H1 (cell line): ENCODE results near the gene EXOSC10. TPM values are rescaled to one million over a fixed set of nuclear protein-coding genes. Genes with fewer than 3 reads are reported as not detected.

Source experiments
- CTCF ChIA-PET: fragments of 300-600 bp; sonication (Branson Sonifier 250); formaldehyde crosslinking; loops from one replicate; lab custom pipeline; 2021; ENCODE audit not compliant: partially characterized antibody; lab: Charles Lee
- POLR2A ChIA-PET: fragments of 300-600 bp; sonication (Branson Sonifier 250); formaldehyde crosslinking; loops from one replicate; lab custom pipeline; 2021; ENCODE audit warnings: inconsistent platforms; ENCODE audit not compliant: partially characterized antibody; lab: Charles Lee
- DNase-seq, 2 experiments: peaks; one replicate each; pipeline versions ENCODE4 v3.0.0 to v3.0.0-alpha.2; 2010 to 2022; ENCODE audit warnings: low spot score in 2 of 2, low read depth in 1 of 2, mixed read lengths in 1 of 2
- FAIRE-seq: peaks from 2 replicates; lab custom pipeline; 2011; peaks lifted over from hg19 to GRCh38; lab: Jason Lieb, UNC
- H2AFZ ChIP-seq: 2 replicates; pipeline ENCODE4 v1.8.1; 2012; ENCODE audit warnings: low read length, inconsistent platforms
- H2AK5ac ChIP-seq: 2 replicates; pipeline ENCODE4 v1.6.1; 2013; ENCODE audit warnings: low read depth, low read length
- H2BK120ac ChIP-seq: replicated peaks from 2 replicates; pipeline ENCODE3; 2013; ENCODE audit warnings: low read depth, low read length, inconsistent platforms
- H2BK12ac ChIP-seq: 2 replicates; pipeline ENCODE4 v1.6.1; 2013; ENCODE audit warnings: low read depth, low read length
- H2BK15ac ChIP-seq: 2 replicates; pipeline ENCODE4 v1.6.1; 2013; ENCODE audit warnings: low read length
- H2BK20ac ChIP-seq: 2 replicates; pipeline ENCODE4 v1.6.1; 2013; ENCODE audit warnings: low read length
- H2BK5ac ChIP-seq: 2 replicates; pipeline ENCODE4 v1.6.1; 2013; ENCODE audit warnings: low read depth, low read length
- H3K14ac ChIP-seq: 2 replicates; pipeline ENCODE4 v1.6.1; 2013; ENCODE audit warnings: inconsistent platforms; ENCODE audit not compliant: insufficient read length
- H3K18ac ChIP-seq: 2 replicates; pipeline ENCODE4 v1.6.1; 2013; ENCODE audit warnings: low read length; ENCODE audit errors: extremely low read depth
- H3K23ac ChIP-seq: 2 replicates; pipeline ENCODE4 v1.6.1; 2013; ENCODE audit warnings: inconsistent platforms; ENCODE audit not compliant: insufficient read length
- H3K23me2 ChIP-seq: 2 replicates; pipeline ENCODE4 v1.6.1; 2013; ENCODE audit warnings: low read depth, low read length
- H3K27ac ChIP-seq: 2 replicates; pipeline ENCODE4 v1.6.1; 2011; ENCODE audit warnings: low read depth, low read length, inconsistent platforms
- H3K27me3 ChIP-seq, 4 experiments: replicated peaks in 1 of 4; 1 replicate in 1 of 4; 2 replicates in 3 of 4; pipeline versions ENCODE4 v1.6.1 to v1.8.1; 2011 to 2013; ENCODE audit warnings: low read length in 3 of 4, mild to moderate bottlenecking in 3 of 4, inconsistent platforms in 2 of 4, mixed read lengths in 2 of 4, moderate library complexity in 1 of 4; ENCODE audit not compliant: control insufficient read depth in 3 of 4, insufficient read depth in 3 of 4; ENCODE audit errors: extremely low read depth in 1 of 4
- H3K36me3 ChIP-seq, 4 experiments: 2 replicates each; pipeline versions ENCODE4 v1.6.1 to v1.8.1; 2011 to 2013; ENCODE audit warnings: mild to moderate bottlenecking in 4 of 4, low read length in 3 of 4, moderate library complexity in 2 of 4, control low read depth in 1 of 4, inconsistent platforms in 1 of 4; ENCODE audit not compliant: insufficient read depth in 4 of 4, control insufficient read depth in 2 of 4
- H3K4ac ChIP-seq: replicated peaks from 2 replicates; pipeline ENCODE3; 2013; ENCODE audit warnings: low read length, low read depth, mixed read lengths, inconsistent platforms; ENCODE audit not compliant: insufficient read length
- H3K4me1 ChIP-seq, 4 experiments: replicated peaks in 1 of 4; 1 replicate in 1 of 4; 2 replicates in 3 of 4; pipeline versions ENCODE4 v1.6.1 to v1.8.1; 2011 to 2013; ENCODE audit warnings: low read length in 3 of 4, inconsistent platforms in 2 of 4, mixed read lengths in 1 of 4; ENCODE audit not compliant: insufficient read depth in 4 of 4, control insufficient read depth in 3 of 4
- H3K4me2 ChIP-seq, 2 experiments: 2 replicates each; pipeline versions ENCODE4 v1.6.1 to v1.8.1; 2011 to 2013; ENCODE audit warnings: low read depth in 2 of 2, low read length in 2 of 2, control low read depth in 1 of 2, inconsistent platforms in 1 of 2, mild to moderate bottlenecking in 1 of 2; ENCODE audit not compliant: insufficient read depth in 1 of 2
- H3K4me3 ChIP-seq, 4 experiments: fragments of 200-600, 300-600 bp in 1 of 4; sonication (generic), shearing (Covaris generic), sonication (Bioruptor Twin) in 1 of 4; 2 replicates each; pipeline versions ENCODE4 v1.5.1 to v1.8.1; 2011 to 2016; ENCODE audit warnings: low read length in 4 of 4, low read depth in 3 of 4, control low read depth in 2 of 4, inconsistent platforms in 2 of 4, mild to moderate bottlenecking in 2 of 4, mixed read lengths in 1 of 4, moderate library complexity in 1 of 4; ENCODE audit not compliant: insufficient read depth in 2 of 4; ENCODE audit errors: extremely low read depth in 1 of 4
- H3K56ac ChIP-seq: replicated peaks from 2 replicates; pipeline ENCODE3; 2013; ENCODE audit warnings: low read depth, mild to moderate bottlenecking, mixed read lengths, low read length, inconsistent platforms; ENCODE audit not compliant: insufficient read length
- H3K79me1 ChIP-seq: 2 replicates; pipeline ENCODE4 v1.6.1; 2013; ENCODE audit warnings: low read depth, low read length, control low read depth
- H3K79me2 ChIP-seq, 2 experiments: 2 replicates each; pipeline versions ENCODE4 v1.6.1 to v1.8.1; 2012 to 2013; ENCODE audit warnings: low read length in 2 of 2, mild to moderate bottlenecking in 2 of 2, inconsistent platforms in 1 of 2; ENCODE audit not compliant: insufficient read depth in 2 of 2, control insufficient read depth in 1 of 2
- H3K9ac ChIP-seq, 4 experiments: replicated peaks in 1 of 4; 1 replicate in 1 of 4; 2 replicates in 3 of 4; pipeline versions ENCODE4 v1.6.1 to v1.8.1; 2011 to 2013; ENCODE audit warnings: low read depth in 3 of 4, low read length in 3 of 4, control low read depth in 2 of 4, mild to moderate bottlenecking in 2 of 4, moderate library complexity in 2 of 4, inconsistent platforms in 1 of 4; ENCODE audit errors: extremely low read depth in 1 of 4
- H3K9me3 ChIP-seq, 2 experiments: 2 replicates each; pipeline versions ENCODE4 v1.6.1 to v1.8.1; 2012 to 2013; ENCODE audit warnings: mild to moderate bottlenecking in 2 of 2, moderate library complexity in 2 of 2, control low read depth in 1 of 2, inconsistent platforms in 1 of 2, low read depth in 1 of 2, low read length in 1 of 2, mixed read lengths in 1 of 2; ENCODE audit not compliant: insufficient read depth in 2 of 2
- H4K20me1 ChIP-seq, 2 experiments: replicated peaks in 1 of 2; 2 replicates each; pipeline versions ENCODE3 to v1.8.1; 2011 to 2013; ENCODE audit warnings: inconsistent platforms in 2 of 2, low read length in 2 of 2, mild to moderate bottlenecking in 1 of 2; ENCODE audit not compliant: insufficient read depth in 2 of 2, control insufficient read depth in 1 of 2
- H4K5ac ChIP-seq: 2 replicates; pipeline ENCODE4 v1.6.1; 2013; ENCODE audit warnings: low read length, low read depth, mixed read lengths, inconsistent platforms; ENCODE audit not compliant: insufficient read length
- H4K8ac ChIP-seq: 2 replicates; pipeline ENCODE4 v1.8.0; 2013; ENCODE audit warnings: mild to moderate bottlenecking, moderate library complexity, low read length, inconsistent platforms; ENCODE audit not compliant: insufficient read depth; ENCODE audit errors: extremely low read depth
- H4K91ac ChIP-seq: replicated peaks from 2 replicates; pipeline ENCODE3; 2013; ENCODE audit warnings: low read length, mixed read lengths, inconsistent platforms; ENCODE audit not compliant: insufficient read length
- BACH1 ChIP-seq: IDR thresholded peaks from 2 replicates; pipeline ENCODE4 v1.6.1; 2012; ENCODE audit warnings: low read length, improper control_type of control experiment
- CBX5 ChIP-seq: fragments of 300-800, 300-1000 bp; sonication (generic); IDR thresholded peaks from 2 replicates; pipeline ENCODE4 v1.7.1; 2016; ENCODE audit warnings: antibody characterized with exemption, low read length, low read depth
- CEBPB ChIP-seq: IDR thresholded peaks from 2 replicates; pipeline ENCODE4 v1.6.1; 2012; ENCODE audit warnings: low read depth, low read length
- EGR1 ChIP-seq: IDR thresholded peaks from 2 replicates; pipeline ENCODE4 v1.6.1; 2011; ENCODE audit warnings: low read depth, low read length, borderline replicate concordance
- JUN ChIP-seq: IDR thresholded peaks from 2 replicates; pipeline ENCODE4 v1.6.1; 2011; ENCODE audit warnings: low read depth, mild to moderate bottlenecking, improper control_type of control experiment, low read length
- KDM1A ChIP-seq: fragments of 200-600, 300-600 bp; sonication (generic); IDR thresholded peaks from 2 replicates; pipeline ENCODE4 v1.7.1; 2016; ENCODE audit warnings: mild to moderate bottlenecking, low read length, borderline replicate concordance
- NANOG ChIP-seq: IDR thresholded peaks from 2 replicates; pipeline ENCODE4 v1.6.1; 2011; ENCODE audit warnings: low read length, low read depth, mild to moderate bottlenecking, inconsistent platforms; ENCODE audit not compliant: insufficient read depth, poor library complexity, severe bottlenecking
- PHF8 ChIP-seq: fragments of 200-600 bp; sonication (generic); conservative IDR thresholded peaks from 2 replicates; pipeline ENCODE4 v1.7.1; 2012; ENCODE audit warnings: low read depth, mild to moderate bottlenecking, inconsistent platforms, low read length, moderate library complexity
- RXRA ChIP-seq: IDR thresholded peaks from 2 replicates; pipeline ENCODE4 v1.6.1; 2011; ENCODE audit warnings: low read depth, mild to moderate bottlenecking, low read length, moderate library complexity; ENCODE audit not compliant: insufficient read depth
- SIN3A ChIP-seq, 2 experiments: IDR thresholded peaks in 1 of 2; conservative IDR thresholded peaks in 1 of 2; 2 replicates each; pipeline ENCODE4 v1.6.1; 2011 to 2012; ENCODE audit warnings: low read length in 2 of 2, improper control_type of control experiment in 1 of 2, low read depth in 1 of 2, mild to moderate bottlenecking in 1 of 2
- SIRT6 ChIP-seq: IDR thresholded peaks from one replicate; pipeline ENCODE4 v1.7.1; 2012; ENCODE audit warnings: low read length, inconsistent platforms
- SIX5 ChIP-seq: IDR thresholded peaks from 2 replicates; pipeline ENCODE4 v1.6.1; 2011; ENCODE audit warnings: mild to moderate bottlenecking, low read depth, low read length
- SP4 ChIP-seq: IDR thresholded peaks from 2 replicates; pipeline ENCODE4 v1.6.1; 2012; ENCODE audit warnings: low read length, inconsistent platforms
- SUZ12 ChIP-seq: fragments of 200-600 bp; sonication (generic); IDR thresholded peaks from 2 replicates; pipeline ENCODE4 v1.6.1; 2012; ENCODE audit warnings: mild to moderate bottlenecking, inconsistent platforms, low read length, moderate library complexity, mixed read lengths
- WGBS, 2 experiments: shearing (Covaris generic) in 1 of 2; methylation state at CpG; one replicate each; pipeline versions ENCODE4 v1.1.6 to v1.1.7; 2013 to 2015; ENCODE audit warnings: low lambda C conversion rate in 2 of 2, mixed read lengths in 2 of 2, inconsistent platforms in 1 of 2, low coverage in 1 of 2, missing lambda C conversion rate in 1 of 2; ENCODE audit not compliant: insufficient replicate concordance in 2 of 2, insufficient coverage in 1 of 2, insufficient read length in 1 of 2; ENCODE audit errors: extremely low coverage in 1 of 2, missing lambda C conversion rate in 1 of 2; 5-methylcytosine and 5-hydroxymethylcytosine counted together
- polyA plus RNA-seq, 7 experiments: library from polyadenylated mRNA; depleted of rRNA in 3 of 7; stranded (reverse) in 5 of 7; unstranded in 2 of 7; fragments of >200 nt in 5 of 7; fragments of 200-250 nt in 2 of 7; gene quantifications; 1 replicate in 5 of 7; 2 replicates in 1 of 7; 4 replicates in 1 of 7; pipeline versions ENCODE4 v1.2.1 to v1.2.3, GENCODE V29; 2011 to 2013; ENCODE audit warnings: missing spikeins in 2 of 7, mixed read lengths in 2 of 7
- total RNA-seq: library from RNA; stranded (reverse); fragmentation: NEBNext Ultra II Directional; extraction: Animal tissue kit (Norgen Biotek cat#: 25700); gene quantifications from 2 replicates; pipeline ENCODE4 v1.2.1, GENCODE V29; 2021
- TF ChIP-seq, protein P1 (sequence below): IDR thresholded peaks from 2 replicates; pipeline ENCODE4 v1.6.1; 2012; ENCODE audit warnings: inconsistent platforms

The EXOSC10 gene
- total and polyA plus RNA-seq, 2 of the 8 experiments (the other 6 are each of a cell fraction or from before 2014, with no cell fraction given): 57.9 to 86.1 TPM

DNA sequence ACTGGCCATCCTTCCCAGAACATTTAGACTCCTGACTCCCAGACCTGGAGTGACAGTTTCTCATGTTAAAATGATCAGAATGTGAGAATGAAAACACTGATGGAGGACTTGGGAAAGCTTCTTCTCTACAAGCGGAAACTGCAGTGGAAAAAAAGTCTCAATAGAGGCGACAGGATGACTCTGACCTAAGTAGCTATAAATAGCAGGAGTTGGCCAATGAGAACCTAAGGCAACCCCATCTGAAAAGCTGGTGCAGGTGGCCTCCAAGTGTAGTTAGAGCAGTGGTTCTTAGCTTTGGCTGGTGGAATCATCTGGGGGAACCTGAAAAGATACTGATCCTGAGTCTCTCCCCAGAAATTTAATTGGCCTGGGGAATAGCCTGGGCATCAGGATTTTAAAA lies 44.2 kb upstream of the EXOSC10 start:
- H2AFZ ChIP-seq: no peak overlapping the region
- no peaks in the 10 kb centered on the region for H3K27me3 ChIP-seq
- H4K91ac ChIP-seq: no peak overlapping the region
- H2BK5ac ChIP-seq: no peak overlapping the region
- no peak for FAIRE-seq
- no peak overlapping the region for H3K4me3 ChIP-seq
- POLR2A ChIA-PET: no interaction called here
- H3K56ac ChIP-seq: no peak overlapping the region
- no peak overlapping the region for H2BK120ac ChIP-seq
- H2BK20ac ChIP-seq: no peak overlapping the region
- 88% methylated on average over 2 of the region's 2 CpGs; no CpG with 5 or more reads in 1 of the 2 experiments for WGBS, 2 experiments
- H3K14ac ChIP-seq: no peak overlapping the region
- H3K79me1 ChIP-seq: no peaks in the 10 kb centered on the region
- H4K5ac ChIP-seq: no peak overlapping the region
- H3K4me2 ChIP-seq: no peak overlapping the region
- H3K18ac ChIP-seq: no peak overlapping the region
- peaks cover 0 to 2% of the 10 kb centered on the region in 2 experiments for H4K20me1 ChIP-seq
- CTCF ChIA-PET: interaction anchor here (0.5 to 0.8 kb wide), 2 partner anchors 15 to 75 kb away, joined by 3 read pairs; no protein-coding TSS in a partner anchor
- H3K9me3 ChIP-seq: no peaks in the 10 kb centered on the region
- H2AK5ac ChIP-seq: no peak overlapping the region
- no peaks in the 10 kb centered on the region; the same call in 1 of the 2 replicates for H3K23me2 ChIP-seq
- no peak overlapping the region for H4K8ac ChIP-seq
- no peak overlapping the region for H3K23ac ChIP-seq
- H3K9ac ChIP-seq: no peak overlapping the region
- H3K36me3 ChIP-seq: peaks cover 17 to 54% (median 40%) of the 10 kb centered on the region in 4 experiments; a peak in 7 of 8 replicates
- DNase-seq: no peak
- H3K79me2 ChIP-seq: no peaks in the 10 kb centered on the region
- H3K4me1 ChIP-seq: no peaks in the 10 kb centered on the region
- no peak overlapping the region for H3K27ac ChIP-seq
- H2BK12ac ChIP-seq: no peak overlapping the region
- no peak overlapping the region for H3K4ac ChIP-seq
- no peak overlapping the region for H2BK15ac ChIP-seq
- TF ChIP-seq SIN3A (conservative IDR thresholded peaks at IDR 0.05 in 1 of 2, IDR thresholded peaks at IDR 0.05 in 1 of 2; ENCODE audit: low read depth in 1 of 2, low read length in 2 of 2) (no peak), SIRT6 (no peak), RXRA (no peak), CBX5 (no peak), BACH1 (no peak), JUN (no peak), PHF8 (no peak), SUZ12 (no peak), EGR1 (no peak), SP4 (no peak), KDM1A (no peak), SIX5 (no peak), NANOG (no peak), CEBPB (no peak)
- TF ChIP-seq, protein P1, sequence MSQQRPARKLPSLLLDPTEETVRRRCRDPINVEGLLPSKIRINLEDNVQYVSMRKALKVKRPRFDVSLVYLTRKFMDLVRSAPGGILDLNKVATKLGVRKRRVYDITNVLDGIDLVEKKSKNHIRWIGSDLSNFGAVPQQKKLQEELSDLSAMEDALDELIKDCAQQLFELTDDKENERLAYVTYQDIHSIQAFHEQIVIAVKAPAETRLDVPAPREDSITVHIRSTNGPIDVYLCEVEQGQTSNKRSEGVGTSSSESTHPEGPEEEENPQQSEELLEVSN: no peak
